Progenitor cell of endocrine pancreas (in vitro differentiated cells): ENCODE measurements around the gene ACVR2B. TPM values are rescaled to one million over a fixed set of nuclear protein-coding genes. Genes with fewer than 3 reads are reported as not detected.

Source experiments
- DNase-seq: peaks from one replicate; pipeline ENCODE4 v3.0.0; 2021; ENCODE audit warnings: low spot score; ENCODE audit not compliant: unreplicated experiment
- H3K27ac Mint-ChIP-seq: 2 replicates; pipeline ENCODE4 v1.8.0; 2021; ENCODE audit warnings: mild to moderate bottlenecking, moderate library complexity, mixed read lengths
- H3K27me3 Mint-ChIP-seq: 2 replicates; pipeline ENCODE4 v1.8.0; 2021; ENCODE audit warnings: mixed read lengths
- H3K36me3 Mint-ChIP-seq: 2 replicates; pipeline ENCODE4 v1.8.0; 2022; ENCODE audit warnings: mixed read lengths; ENCODE audit not compliant: insufficient read depth
- H3K4me1 Mint-ChIP-seq: 2 replicates; pipeline ENCODE4 v1.8.0; 2021; ENCODE audit warnings: low read depth, mixed read lengths
- H3K4me3 Mint-ChIP-seq: 2 replicates; pipeline ENCODE4 v1.8.0; 2021; ENCODE audit warnings: low read depth, mild to moderate bottlenecking, moderate library complexity, mixed read lengths
- H3K9me3 Mint-ChIP-seq: 2 replicates; pipeline ENCODE4 v1.8.0; 2021; ENCODE audit warnings: low read depth, mixed read lengths
- total RNA-seq: library from RNA; stranded (reverse); gene quantifications from 2 replicates; pipeline ENCODE4 v1.2.1, GENCODE V29; 2021
- TF ChIP-seq, protein P1 (sequence below): fragments of 200-600 bp; sonication (generic); IDR thresholded peaks from one replicate; pipeline ENCODE4 v1.5.0; 2021; ENCODE audit warnings: antibody characterized with exemption, mild to moderate bottlenecking; ENCODE audit not compliant: unreplicated experiment

Gene ACVR2B
- total RNA-seq, 1 donor from 2014 or later, result 83.9 TPM

DNA sequence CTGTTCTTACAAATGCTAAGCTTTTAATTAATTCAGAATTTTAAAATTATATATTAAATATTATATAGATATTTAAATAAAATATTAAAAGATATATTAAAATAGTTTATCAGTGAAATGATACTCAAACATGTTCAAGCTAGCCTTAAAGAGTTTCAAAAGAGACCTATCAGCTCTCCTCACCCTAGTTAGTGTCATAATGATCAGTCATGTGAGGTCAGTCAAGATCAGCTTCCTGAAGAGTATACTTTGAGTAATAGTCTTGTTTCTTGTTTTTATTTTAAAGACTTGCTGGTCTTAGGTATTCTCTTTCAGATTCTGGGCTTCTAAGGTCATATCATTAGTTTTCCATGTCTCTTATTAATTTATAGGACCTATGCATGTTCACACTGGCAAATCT lies 56.9 kb downstream of the ACVR2B start:
- Mint-ChIP-seq H3K4me1 (no peaks in the 10 kb centered on the region), H3K27me3 (no peaks in the 10 kb centered on the region), H3K9me3 (no peaks in the 10 kb centered on the region), H3K4me3 (no peak overlapping the region), H3K36me3 (peaks cover 8% of the 10 kb centered on the region), H3K27ac (no peak overlapping the region)
- TF ChIP-seq, protein P1, sequence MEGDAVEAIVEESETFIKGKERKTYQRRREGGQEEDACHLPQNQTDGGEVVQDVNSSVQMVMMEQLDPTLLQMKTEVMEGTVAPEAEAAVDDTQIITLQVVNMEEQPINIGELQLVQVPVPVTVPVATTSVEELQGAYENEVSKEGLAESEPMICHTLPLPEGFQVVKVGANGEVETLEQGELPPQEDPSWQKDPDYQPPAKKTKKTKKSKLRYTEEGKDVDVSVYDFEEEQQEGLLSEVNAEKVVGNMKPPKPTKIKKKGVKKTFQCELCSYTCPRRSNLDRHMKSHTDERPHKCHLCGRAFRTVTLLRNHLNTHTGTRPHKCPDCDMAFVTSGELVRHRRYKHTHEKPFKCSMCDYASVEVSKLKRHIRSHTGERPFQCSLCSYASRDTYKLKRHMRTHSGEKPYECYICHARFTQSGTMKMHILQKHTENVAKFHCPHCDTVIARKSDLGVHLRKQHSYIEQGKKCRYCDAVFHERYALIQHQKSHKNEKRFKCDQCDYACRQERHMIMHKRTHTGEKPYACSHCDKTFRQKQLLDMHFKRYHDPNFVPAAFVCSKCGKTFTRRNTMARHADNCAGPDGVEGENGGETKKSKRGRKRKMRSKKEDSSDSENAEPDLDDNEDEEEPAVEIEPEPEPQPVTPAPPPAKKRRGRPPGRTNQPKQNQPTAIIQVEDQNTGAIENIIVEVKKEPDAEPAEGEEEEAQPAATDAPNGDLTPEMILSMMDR, result no peak
- no peak for DNase-seq

DNA sequence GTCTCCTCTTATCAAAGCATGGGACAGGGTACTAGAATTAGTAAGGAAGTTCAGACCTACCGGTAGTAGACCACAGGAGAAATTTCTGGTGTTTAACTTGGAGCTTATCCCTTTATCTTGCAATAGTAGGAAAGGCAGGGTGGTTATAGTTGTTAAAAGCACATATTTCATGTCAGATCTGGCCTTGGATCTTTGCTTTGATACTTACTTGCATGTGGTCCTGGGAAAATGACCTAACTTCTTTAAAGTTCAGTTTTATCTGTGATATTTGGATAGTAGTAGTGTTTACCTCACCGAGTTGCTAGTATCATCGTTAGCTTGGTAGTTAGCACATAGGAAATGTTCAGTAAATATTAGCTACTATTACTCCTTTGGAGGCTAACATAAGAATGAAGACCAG lies 57.9 kb downstream of the ACVR2B start:
- H3K36me3 Mint-ChIP-seq, result peaks cover 8% of the 10 kb centered on the region

DNA sequence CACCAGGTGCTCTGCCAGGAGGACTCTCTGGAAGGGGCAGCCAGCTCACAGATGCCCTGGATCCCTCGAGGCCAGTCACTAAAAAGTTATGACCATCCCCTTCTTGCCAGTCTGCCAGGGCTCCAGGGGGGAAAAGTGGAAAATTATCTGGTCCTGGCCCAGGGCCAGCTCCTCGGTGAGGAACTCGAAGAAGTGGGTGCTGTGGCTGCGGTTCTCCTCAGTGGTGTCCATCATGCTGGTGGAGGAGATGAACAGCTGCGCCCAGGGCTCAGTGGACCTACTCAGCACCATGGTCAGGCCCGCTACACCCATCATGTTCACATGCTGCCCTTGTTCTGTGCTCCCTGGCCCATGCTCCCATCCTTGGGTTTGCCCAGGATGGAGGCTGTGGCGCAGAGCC lies 61.7 kb downstream of the ACVR2B start:
- DNase-seq, result no peak
- Mint-ChIP-seq H3K9me3 (no peaks in the 10 kb centered on the region), H3K4me1 (peaks cover 4% of the 10 kb centered on the region), H3K27me3 (no peaks in the 10 kb centered on the region), H3K27ac (no peak overlapping the region), H3K4me3 (no peak overlapping the region), H3K36me3 (peaks cover 4% of the 10 kb centered on the region)
- TF ChIP-seq, protein P1, result no peak

More for the DNA sequence above, 57.9 kb downstream of the ACVR2B start:
- H3K9me3 Mint-ChIP-seq, result no peaks in the 10 kb centered on the region
- no peaks in the 10 kb centered on the region for H3K4me1 Mint-ChIP-seq
- H3K27ac Mint-ChIP-seq, result no peak overlapping the region
- TF ChIP-seq, protein P1, result no peak
- no peak overlapping the region for H3K4me3 Mint-ChIP-seq
- no peaks in the 10 kb centered on the region for H3K27me3 Mint-ChIP-seq
- DNase-seq, result no peak

DNA sequence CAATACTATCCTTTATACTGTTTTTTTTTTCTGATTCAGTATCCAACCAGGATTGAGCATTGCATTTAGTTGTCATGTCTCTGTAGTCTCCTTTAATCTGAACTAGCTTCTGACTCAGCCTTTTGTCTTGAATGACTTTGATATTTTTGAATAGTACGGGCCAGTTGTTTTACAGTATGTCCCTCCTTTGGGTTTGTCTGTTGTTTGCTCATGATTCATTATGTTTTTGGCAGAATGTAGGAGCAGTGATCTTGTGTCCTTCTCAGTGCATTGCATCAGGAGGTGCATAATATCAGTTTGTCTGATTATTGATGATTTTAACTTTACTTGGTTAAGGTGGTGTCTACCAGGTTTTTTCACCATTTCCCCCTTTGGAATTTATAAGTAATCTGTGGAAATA lies 63.0 kb downstream of the ACVR2B start:
- H3K4me3 Mint-ChIP-seq, result no peak overlapping the region
- no peaks in the 10 kb centered on the region for H3K27me3 Mint-ChIP-seq
- peaks cover 4% of the 10 kb centered on the region for H3K4me1 Mint-ChIP-seq
- no peak overlapping the region for H3K27ac Mint-ChIP-seq
- DNase-seq, result no peak
- TF ChIP-seq, protein P1, result no peak
- H3K9me3 Mint-ChIP-seq, result no peaks in the 10 kb centered on the region
- H3K36me3 Mint-ChIP-seq, result peaks cover 4% of the 10 kb centered on the region

DNA sequence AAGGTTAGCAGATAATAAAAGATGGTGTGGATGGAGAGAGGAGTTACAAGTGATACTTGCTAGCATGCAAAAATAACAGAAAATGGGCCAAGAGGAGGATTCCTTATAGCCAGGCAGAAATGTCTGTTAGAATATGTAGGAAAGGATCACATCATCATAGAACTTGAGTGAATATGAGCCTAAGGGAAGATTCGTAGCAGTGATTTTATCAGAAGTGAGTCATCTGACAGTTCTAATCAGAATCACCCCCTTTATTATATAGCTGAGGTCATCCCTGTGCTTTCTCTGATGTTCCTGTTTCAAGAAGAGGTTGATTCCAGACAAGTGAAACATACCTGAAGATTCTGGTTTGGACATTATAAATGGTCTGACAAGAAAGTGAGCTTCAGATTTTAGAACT lies 65.3 kb downstream of the ACVR2B start:
- no peak for DNase-seq
- TF ChIP-seq, protein P1, result no peak
- Mint-ChIP-seq H3K4me1 (peaks cover 4% of the 10 kb centered on the region), H3K27ac (no peak overlapping the region), H3K27me3 (no peaks in the 10 kb centered on the region), H3K36me3 (peaks cover 5% of the 10 kb centered on the region), H3K9me3 (no peaks in the 10 kb centered on the region), H3K4me3 (no peak overlapping the region)
